SKM-1 treated with dmso at 0.1 percent for 144 hours (cell line): ENCODE measurements around the gene EDC3.

Experiments
- DNase-seq: peaks from one replicate; lab custom pipeline; 2025; ENCODE audit not compliant: unreplicated experiment; lab: John Stamatoyannopoulos, UW

Gene EDC3

GRCh38 chr15:74585191-74585590 is 110.6 kb downstream of the EDC3 start:
- DNase-seq = no peak

- DNase-seq = no peak
These were observed 111.0 kb downstream of the EDC3 start for GRCh38 chr15:74584779-74585178.

- no peak for DNase-seq
These were observed 111.6 kb downstream of the EDC3 start for GRCh38 chr15:74584204-74584603.
